GM19351 (cell line): Measurements from ENCODE around the gene ALKBH8.
A peak's percentile ranks its signal among the peaks of the same experiment; 100 is the strongest.
"Not testable (repeated sequence)": the region's sequence is repeated elsewhere in the genome, so short reads cannot be mapped to it uniquely, and the experiment has no call there.

ENCODE experiments used
- ATAC-seq: cut with Tn5 transposase; IDR thresholded peaks from one replicate; pipeline ENCODE4 v1.9.1; 2021; ENCODE audit warnings: mild to moderate bottlenecking, moderate library complexity; ENCODE audit not compliant: unreplicated experiment

ALKBH8 gene

GRCh38 chr11:107565219-107565937, at the start of gene ALKBH8:
Gene ALKBH8, minus strand, starts transcription at chr11:107565735. Its CDS starts 4,842 bp downstream, at chr11:107560893.
- ATAC-seq = peak; percentile 67

- no peak for ATAC-seq
Observed at GRCh38 chr11:107612445-107612844, 46.9 kb upstream of the ALKBH8 start.

GRCh38 chr11:107609400-107610218, 44.1 kb upstream of the ALKBH8 start:
- ATAC-seq = no peak

- no peak for ATAC-seq
Observed at GRCh38 chr11:107608809-107609208, 43.3 kb upstream of the ALKBH8 start.

GRCh38 chr11:107606141-107606540, 40.6 kb upstream of the ALKBH8 start:
- no peak for ATAC-seq

GRCh38 chr11:107605061-107606006, 39.8 kb upstream of the ALKBH8 start:
- ATAC-seq = no peak

GRCh38 chr11:107598225-107599139, 32.9 kb upstream of the ALKBH8 start:
- peak; percentile 91 for ATAC-seq

- ATAC-seq = no peak
Observed at GRCh38 chr11:107594736-107595135, 29.2 kb upstream of the ALKBH8 start.

- ATAC-seq = no peak
Observed at GRCh38 chr11:107593951-107594350, 28.4 kb upstream of the ALKBH8 start.

GRCh38 chr11:107592813-107593212, 27.3 kb upstream of the ALKBH8 start:
- ATAC-seq = no peak

GRCh38 chr11:107592231-107592590, 26.7 kb upstream of the ALKBH8 start:
- ATAC-seq = no peak

GRCh38 chr11:107591378-107592230, 26.1 kb upstream of the ALKBH8 start:
- peak; percentile 40 for ATAC-seq

- ATAC-seq = peak; percentile 55
Observed at GRCh38 chr11:107590460-107591377, 25.2 kb upstream of the ALKBH8 start, which contains the start of gene ELMOD1. Gene ELMOD1, plus strand, starts transcription at chr11:107591147. Its CDS starts 27,043 bp downstream, at chr11:107618190.

- no peak for ATAC-seq
Observed at GRCh38 chr11:107587306-107587979, 21.9 kb upstream of the ALKBH8 start.

- no peak for ATAC-seq
Observed at GRCh38 chr11:107583629-107584195, 18.2 kb upstream of the ALKBH8 start.

- no peak for ATAC-seq
Observed at GRCh38 chr11:107581147-107581546, 15.6 kb upstream of the ALKBH8 start.

GRCh38 chr11:107579169-107579568, 13.6 kb upstream of the ALKBH8 start:
- ATAC-seq = not testable (repeated sequence)
